ENCODE measurements around the gene ULK3. TPM values are rescaled to one million over a fixed set of nuclear protein-coding genes. Genes with fewer than 3 reads are reported as not detected.

The ULK3 gene
- 7.4 and 8.2 TPM in 2 replicates for total RNA-seq

GRCh38 chr15:74842581-74843444 is at the start of gene ULK3:
TSS of gene ULK3 (minus strand) at chr15:74843156. CDS start at chr15:74843105, 51 bp downstream.

GRCh38 chr15:74889883-74890664 is 47.1 kb upstream of the ULK3 start, which contains the start of gene MPI:
TSS of gene MPI (plus strand) at chr15:74890042. CDS start at chr15:74890074, 32 bp downstream.

GRCh38 chr15:74873036-74873755 is 30.2 kb upstream of the ULK3 start, which contains the start of gene SCAMP2:
TSS of gene SCAMP2 (minus strand) at chr15:74873365. CDS start at chr15:74873255, 110 bp downstream.

GRCh38 chr15:74826364-74826819 is 16.6 kb downstream of the ULK3 start, which contains the start of gene CPLX3:
TSS of gene CPLX3 (plus strand) at chr15:74826627. CDS start at chr15:74826704, 77 bp downstream.

GRCh38 chr15:74812533-74812932 is 30.4 kb downstream of the ULK3 start, which contains the start of gene LMAN1L:
TSS of gene LMAN1L (plus strand) at chr15:74812835. CDS start at chr15:74812855, 20 bp downstream.

Other genes with a start within 250 kb of the ULK3 start
- gene CLK3, start 227.3 kb downstream of the ULK3 start, total RNA-seq = 42.8 and 44.4 TPM in 2 replicates
- 11.0 and 11.2 TPM in 2 replicates for gene EDC3, start 147.1 kb downstream of the ULK3 start, total RNA-seq
- 0.09 and 0.32 TPM in 2 replicates for gene CYP1A1, start 117.6 kb downstream of the ULK3 start, total RNA-seq
- gene CYP1A2, start 94.3 kb downstream of the ULK3 start, total RNA-seq = not detected in 2 replicates
- 20.3 and 25.5 TPM in 2 replicates for gene CSK, start 61.1 kb downstream of the ULK3 start, total RNA-seq
- gene LMAN1L, start 30.3 kb downstream of the ULK3 start, total RNA-seq = not detected in 2 replicates
- gene CPLX3, start 16.5 kb downstream of the ULK3 start, total RNA-seq = under 0.01 TPM in 1 of 2 replicates, not detected in the other
- 8.8 and 9.1 TPM in 2 replicates for gene SCAMP2, start 30.2 kb upstream of the ULK3 start, total RNA-seq
- 39.7 and 54.4 TPM in 2 replicates for gene MPI, start 46.9 kb upstream of the ULK3 start, total RNA-seq
- 25.5 and 30.3 TPM in 2 replicates for gene FAM219B, start 63.7 kb upstream of the ULK3 start, total RNA-seq
- 28.9 and 30.6 TPM in 2 replicates for gene COX5A, start 94.9 kb upstream of the ULK3 start, total RNA-seq
- 0.34 and 1.4 TPM in 2 replicates for gene RPP25, start 113.6 kb upstream of the ULK3 start, total RNA-seq
- 0.52 and 0.79 TPM in 2 replicates for gene SCAMP5, start 152.4 kb upstream of the ULK3 start, total RNA-seq
- gene PPCDC, start 180.4 kb upstream of the ULK3 start, total RNA-seq = 3.1 and 5.0 TPM in 2 replicates